GM18519 (cell line): ENCODE measurements around the gene SIRT7.

Source experiments
- ATAC-seq: cut with Tn5 transposase; IDR thresholded peaks from one replicate; pipeline ENCODE4 v1.9.1; 2021; ENCODE audit warnings: mild to moderate bottlenecking, moderate library complexity; ENCODE audit not compliant: unreplicated experiment, low FRiP score

Gene SIRT7

DNA sequence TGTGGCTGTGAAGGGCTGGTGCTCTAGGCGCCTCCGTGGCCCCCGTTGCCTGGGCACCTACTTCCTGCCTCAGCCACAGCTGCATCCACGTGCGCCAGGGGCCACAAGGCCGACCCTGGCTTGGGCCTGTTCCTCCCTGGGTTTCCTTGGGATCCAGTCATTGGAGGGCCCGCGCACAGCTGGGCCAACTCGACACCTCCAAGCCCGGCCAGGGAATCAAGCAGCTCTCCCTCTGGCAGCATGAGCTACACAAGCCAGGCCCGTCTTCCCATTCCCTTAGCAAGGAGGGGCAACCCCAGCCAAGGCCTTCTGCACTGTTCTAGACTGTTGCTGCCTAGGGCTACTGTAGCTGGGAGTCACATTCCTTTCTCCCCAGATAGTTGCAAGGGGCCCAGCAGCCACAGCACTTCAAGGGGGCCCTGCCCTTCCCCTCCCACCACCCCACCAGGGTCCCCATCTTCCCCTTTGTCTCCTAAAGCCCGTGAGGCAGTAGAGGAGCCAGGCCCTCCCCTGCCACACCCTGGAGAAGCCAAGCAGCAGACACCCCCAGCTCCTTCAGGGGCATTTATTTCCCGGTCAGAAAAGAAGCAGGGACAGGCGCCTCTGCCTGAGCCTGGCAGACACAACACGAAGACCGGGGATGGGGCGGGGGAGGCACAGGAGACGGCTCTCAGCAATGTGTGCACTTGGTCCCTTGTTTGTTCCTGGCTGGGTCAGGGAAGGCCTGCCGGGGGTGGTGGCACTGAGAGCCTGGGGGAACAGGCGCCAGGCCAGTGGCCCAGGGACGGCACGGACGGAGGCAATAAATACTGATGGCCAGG, 50.6 kb downstream of the SIRT7 start:
- no peak for ATAC-seq

GRCh38 chr17:81866440-81867169, 51.4 kb downstream of the SIRT7 start:
- no peak for ATAC-seq

GRCh38 chr17:81865733-81866439, 52.1 kb downstream of the SIRT7 start:
- no peak for ATAC-seq

- ATAC-seq = no peak
Observed at GRCh38 chr17:81865358-81865732, 52.6 kb downstream of the SIRT7 start.

GRCh38 chr17:81863833-81864768, 53.9 kb downstream of the SIRT7 start:
- ATAC-seq = no peak

DNA sequence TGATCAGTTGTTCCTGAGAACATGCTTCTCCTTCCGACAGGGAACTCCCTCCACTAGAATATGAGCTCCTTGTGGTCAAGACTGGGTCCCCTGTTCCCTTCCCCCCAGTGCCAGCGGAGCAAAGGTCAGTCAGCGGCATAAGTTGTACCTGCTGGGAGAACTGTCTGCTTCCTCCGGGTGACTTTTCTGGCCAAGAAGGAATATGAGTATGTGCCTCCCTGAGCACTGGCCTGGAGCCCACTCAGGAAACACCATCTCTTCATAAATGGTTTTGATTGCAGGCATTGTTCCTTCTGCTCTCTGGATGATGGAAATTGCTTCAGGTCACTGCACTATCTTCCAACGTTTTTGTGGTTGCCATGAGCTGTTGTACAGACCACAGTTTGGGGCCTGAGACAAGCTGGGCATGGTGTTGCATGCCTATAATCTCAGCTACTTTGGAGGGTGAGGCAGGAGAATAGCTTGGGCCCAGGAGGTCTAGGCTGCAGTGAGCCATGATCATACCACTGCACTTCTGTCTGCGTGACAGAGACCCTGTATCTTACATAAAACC, 54.8 kb downstream of the SIRT7 start:
- no peak for ATAC-seq
